AG08395 (cell line): ENCODE measurements around the gene SLC28A1.

Source experiments
- DNase-seq: peaks from one replicate; pipeline ENCODE4 v3.0.0; 2012; ENCODE audit warnings: mixed read lengths, low spot score

Gene SLC28A1, protein sequence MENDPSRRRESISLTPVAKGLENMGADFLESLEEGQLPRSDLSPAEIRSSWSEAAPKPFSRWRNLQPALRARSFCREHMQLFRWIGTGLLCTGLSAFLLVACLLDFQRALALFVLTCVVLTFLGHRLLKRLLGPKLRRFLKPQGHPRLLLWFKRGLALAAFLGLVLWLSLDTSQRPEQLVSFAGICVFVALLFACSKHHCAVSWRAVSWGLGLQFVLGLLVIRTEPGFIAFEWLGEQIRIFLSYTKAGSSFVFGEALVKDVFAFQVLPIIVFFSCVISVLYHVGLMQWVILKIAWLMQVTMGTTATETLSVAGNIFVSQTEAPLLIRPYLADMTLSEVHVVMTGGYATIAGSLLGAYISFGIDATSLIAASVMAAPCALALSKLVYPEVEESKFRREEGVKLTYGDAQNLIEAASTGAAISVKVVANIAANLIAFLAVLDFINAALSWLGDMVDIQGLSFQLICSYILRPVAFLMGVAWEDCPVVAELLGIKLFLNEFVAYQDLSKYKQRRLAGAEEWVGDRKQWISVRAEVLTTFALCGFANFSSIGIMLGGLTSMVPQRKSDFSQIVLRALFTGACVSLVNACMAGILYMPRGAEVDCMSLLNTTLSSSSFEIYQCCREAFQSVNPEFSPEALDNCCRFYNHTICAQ

DNA sequence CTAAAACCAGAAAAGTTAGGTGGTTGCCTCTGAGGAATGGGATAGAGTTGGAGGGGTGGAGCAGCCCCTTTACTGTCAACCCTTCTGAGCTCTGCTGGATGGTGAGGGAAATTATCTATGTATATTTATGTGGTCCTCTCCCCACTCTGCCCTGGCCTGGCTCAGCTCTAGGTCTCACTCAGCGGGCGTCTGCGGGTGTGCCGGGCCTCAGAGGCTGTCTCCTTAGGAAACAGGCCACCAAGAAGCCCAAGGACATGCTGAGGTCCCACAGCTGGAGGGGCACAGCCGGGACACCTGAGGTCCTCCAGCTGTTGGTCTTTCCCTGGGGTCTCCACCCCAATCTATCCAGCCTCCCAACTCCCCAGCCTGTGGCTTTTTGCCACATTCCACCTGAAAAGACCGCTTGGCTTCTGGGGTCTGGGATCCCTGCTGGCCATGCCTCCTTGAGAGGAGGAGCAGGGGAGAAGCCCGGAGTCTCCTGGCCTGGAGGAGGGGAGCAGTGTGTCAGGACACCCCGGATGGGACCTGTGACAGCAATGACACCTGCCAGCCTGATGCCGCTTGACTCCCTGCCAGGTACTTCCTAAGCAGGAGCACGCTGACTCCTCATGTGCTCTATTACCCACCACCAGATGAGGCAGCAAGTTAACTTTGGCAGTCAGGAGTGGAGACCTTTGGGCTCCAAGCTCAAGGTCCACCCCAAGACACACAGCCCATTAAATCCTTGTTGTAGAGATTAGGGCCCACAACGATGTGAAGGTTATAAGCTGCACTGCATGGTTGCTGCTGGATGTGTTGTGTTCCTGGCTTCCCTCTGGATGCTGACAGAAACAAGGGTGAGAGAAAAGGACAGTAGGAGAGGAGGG lies at the start of gene SLC28A1:
Gene SLC28A1, plus strand, starts transcription at position 747 of the 866 bp plus-strand sequence. CDS start 3,099 bp downstream, outside the sequence.
- no peak for DNase-seq

DNA sequence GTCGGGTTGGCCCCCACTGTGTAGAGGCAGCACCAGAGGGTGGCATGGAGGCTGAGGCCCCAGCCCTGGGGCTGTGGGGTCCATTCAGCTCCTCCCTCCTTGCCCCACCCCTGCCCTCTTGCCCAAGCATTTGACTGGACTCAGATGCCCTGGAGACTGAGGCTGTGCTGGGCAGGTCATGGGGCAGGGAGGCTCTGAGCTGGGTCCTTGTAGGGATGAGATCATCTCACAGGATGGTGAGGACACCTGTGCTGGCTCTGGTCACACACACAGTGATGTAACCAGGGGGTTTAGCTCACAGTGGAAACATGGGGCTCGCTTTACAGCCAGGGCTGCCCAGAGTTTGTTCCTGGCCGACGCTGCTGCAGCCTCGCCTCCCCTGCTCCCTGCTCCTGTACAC lies 49.5 kb upstream of the SLC28A1 start:
- no peak for DNase-seq

DNA sequence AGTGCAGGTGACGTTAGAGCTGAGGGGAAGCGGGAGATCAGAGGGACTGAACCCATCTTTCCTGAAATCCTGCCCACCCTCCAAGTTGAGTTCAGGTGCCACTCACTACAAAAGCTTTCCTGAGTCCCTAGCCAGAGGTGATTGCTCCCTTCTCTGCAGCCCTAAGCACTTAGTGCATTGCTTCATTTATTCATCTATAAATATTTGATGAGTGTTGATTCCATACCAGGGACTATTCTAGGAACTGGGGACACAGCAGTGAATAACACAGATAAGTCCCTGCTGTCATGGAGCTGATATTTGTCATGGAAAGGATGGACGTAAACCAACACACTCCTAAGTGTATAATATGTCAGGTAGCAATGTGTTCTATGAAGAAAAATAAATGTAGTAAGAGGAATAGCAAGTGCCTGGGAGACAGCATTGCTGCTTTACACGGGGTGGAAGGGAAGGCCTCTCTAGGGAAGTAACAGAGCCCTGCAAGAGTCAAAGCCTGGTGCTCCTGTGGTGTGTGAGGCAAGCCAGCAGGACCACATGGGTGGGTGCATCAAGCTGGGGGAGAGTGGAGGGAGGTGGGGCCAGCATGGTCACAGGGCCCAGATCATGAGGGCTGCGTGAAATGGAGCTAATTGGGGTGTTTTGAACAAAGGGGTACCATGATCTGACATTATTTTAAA lies 48.7 kb upstream of the SLC28A1 start:
- no peak for DNase-seq

DNA sequence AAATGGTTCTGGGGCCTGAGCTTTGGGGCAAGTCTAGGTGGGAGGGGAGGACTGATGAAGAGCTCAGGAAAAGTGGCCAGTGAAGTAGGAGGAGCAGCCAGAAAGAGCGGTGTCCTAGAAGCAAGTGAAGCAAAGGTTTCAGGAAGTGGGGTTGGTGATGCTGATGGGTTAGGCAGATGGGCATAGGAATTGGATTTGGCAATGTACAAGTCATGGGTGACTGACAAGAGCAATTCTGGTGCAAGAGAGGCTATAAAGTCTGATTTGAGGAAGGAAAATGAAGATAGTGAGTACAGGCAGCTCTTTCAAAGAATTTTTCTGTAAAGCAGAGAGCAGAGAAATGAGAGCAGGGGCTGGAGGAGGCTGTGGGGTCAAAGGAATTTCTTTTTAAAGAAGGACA lies 47.6 kb upstream of the SLC28A1 start:
- DNase-seq = no peak

DNA sequence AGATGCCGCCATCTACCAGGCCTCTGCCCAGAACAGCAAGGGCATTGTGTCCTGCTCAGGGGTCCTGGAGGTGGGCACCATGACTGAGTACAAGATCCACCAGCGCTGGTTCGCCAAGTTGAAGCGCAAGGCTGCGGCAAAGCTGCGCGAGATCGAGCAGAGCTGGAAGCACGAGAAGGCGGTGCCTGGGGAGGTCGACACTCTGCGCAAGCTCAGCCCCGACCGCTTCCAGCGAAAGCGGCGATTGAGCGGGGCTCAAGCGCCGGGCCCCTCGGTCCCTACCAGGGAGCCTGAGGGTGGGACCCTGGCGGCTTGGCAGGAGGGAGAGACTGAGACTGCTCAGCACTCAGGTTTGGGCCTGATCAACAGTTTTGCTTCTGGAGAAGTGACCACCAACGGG lies 44.7 kb upstream of the SLC28A1 start:
- DNase-seq = no peak

DNA sequence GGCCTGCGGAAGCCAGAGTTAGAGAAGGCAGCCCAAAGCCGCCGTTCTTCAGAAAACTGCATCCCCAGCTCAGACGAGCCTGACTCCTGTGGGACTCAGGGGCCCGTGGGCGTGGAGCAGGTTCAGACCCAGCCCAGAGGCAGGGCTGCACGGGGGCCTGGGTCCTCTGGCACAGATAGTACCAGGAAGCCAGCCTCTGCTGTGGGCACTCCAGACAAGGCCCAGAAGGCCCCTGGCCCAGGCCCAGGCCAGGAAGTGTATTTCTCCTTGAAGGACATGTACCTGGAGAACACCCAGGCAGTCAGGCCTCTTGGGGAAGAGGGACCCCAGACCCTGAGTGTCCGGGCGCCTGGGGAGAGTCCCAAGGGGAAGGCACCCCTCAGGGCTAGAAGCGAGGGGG lies 44.2 kb upstream of the SLC28A1 start:
- no peak for DNase-seq

DNA sequence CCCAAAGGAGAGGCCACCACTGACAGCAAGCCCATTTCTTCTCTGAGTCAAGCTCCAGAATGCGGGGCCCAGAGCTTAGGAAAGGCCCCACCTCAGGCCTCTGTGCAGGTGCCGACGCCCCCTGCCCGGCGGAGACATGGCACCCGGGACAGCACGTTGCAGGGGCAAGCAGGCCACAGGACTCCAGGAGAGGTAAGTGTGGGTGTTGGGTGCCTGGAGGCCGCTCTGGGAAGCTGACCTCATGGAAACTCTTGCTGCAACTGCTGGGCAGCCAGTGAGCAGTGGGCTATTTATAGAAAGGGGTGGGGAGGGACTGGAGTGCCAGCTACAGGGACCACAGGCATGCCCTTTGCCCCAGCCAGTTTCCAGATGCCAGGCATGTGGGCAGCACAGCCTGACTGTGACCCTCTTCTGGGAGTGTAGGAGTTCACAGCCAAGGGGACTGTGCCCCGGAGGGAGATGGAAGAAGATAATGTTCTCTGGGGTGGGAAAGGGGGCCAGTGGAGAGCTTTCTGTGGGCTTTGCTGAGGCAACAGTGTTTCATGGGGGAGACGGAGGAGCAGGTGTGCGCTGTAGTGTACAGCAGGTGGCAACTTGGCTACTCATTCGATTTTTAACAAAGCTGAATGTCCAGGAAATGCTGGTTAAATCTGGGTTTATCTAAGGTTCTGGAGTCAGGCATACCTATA lies 43.6 kb upstream of the SLC28A1 start:
- DNase-seq = peak; percentile 93

DNA sequence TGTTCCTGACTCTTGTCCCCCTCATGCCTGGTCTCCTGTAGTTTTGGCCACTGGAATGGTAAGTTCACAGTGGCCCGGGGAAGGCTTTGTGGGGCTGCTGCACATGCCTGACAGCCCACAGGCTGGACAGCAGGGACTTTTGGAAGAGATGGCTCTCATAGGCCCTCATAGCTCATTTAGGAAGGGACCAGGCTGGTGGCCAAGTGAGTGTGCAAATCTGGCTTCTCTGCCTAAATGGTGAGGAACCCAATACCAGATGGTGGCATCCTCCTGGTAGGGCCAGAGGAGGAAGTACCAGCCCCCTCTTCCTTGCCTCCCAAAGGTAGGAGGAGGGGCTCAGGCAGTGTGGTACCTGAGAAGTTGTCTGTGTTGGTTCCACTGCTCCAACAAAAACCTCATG lies 41.7 kb upstream of the SLC28A1 start:
- DNase-seq = no peak

DNA sequence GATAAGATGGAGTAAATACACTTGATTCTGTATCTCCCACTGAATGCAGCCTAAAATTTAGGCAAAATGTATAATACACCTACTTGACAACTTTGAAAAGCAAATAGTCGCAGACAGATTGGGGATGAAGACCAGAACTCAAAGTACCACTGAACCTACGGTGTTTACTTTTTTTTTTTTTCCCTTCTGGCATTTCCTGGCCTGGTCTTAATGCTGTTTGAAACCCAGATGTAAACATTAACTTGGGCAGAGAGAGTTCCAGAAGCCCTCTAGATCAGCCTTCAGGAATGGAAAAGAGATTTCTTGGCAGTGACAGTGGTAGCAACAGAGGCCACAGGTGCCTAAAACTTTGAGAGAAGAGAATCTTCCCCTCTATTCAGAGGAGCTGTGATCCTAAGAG lies 39.5 kb upstream of the SLC28A1 start:
- no peak for DNase-seq

DNA sequence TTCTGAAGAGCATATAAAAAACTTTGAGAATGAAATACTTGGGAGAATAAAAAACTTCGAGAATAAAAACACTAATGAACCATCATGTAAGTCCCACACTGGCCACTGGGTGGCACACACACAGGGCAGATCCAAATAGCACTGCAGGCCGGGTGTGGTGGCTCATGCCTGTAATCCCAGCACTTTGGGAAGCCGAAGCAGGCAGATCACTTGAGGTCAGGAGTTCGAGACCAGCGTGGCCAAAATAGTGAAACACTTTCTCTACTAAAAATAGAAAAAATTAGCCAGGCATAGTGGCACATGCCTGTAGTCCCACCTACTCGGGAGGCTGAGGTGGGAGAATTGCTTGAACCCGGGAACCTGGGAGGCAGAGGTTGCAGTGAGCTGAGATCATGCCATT lies 38.8 kb upstream of the SLC28A1 start:
- DNase-seq = peak; percentile 48

DNA sequence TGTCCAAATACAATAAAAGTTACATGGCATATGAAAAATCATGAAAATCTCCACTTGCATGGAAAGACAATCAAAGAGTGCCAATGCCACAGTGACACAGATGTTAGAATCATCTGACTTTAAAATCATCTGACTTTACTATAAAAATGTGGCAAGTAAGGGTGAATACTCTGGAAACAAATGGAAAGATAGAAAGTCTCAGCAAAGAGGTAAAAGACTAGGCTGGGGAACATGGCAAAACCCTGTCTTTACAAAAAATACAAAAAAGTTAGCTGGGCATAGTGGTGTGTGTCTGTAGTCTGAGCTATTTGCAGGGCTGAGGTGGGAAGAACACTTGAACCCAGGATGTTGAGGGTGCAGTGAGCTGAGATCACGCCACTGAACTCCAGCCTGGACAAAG lies 38.2 kb upstream of the SLC28A1 start:
- DNase-seq = no peak

DNA sequence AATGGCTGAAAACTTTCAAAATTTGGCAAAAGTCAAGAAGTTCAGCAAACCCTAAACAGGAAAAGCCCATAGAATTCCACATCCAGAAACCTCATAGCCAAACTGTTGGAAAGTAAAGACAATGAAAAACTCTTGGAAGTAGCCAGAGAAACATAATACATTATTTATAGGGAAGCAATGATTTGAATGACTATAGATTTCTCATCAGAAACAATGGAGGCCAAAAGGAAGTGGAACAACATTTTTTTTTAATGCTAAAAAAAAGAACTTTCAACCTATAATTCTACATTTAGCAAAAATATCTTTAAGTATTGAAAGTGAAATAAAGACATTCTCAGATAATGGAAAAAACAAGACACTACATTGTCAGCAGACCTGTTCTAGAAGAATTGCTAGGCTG lies 37.1 kb upstream of the SLC28A1 start:
- no peak for DNase-seq

DNA sequence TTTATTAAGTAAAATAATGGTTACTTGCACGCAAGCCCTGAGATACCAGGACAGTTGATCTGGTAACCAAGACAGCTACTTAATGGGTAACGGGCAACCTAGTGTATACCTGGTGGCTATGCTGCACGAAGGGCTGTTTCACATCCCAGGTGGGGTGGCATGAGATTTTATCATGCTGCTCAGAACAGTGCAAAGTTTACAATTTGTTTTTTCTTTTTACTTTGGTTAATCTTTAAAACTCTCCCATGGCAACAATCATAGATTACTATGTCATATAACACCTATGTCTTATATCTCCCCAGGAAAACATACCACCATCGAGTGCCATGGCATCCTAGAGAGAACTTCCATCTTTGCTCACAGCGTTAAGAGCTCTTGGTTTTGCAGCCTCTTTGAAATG lies 32.2 kb upstream of the SLC28A1 start:
- DNase-seq = no peak

DNA sequence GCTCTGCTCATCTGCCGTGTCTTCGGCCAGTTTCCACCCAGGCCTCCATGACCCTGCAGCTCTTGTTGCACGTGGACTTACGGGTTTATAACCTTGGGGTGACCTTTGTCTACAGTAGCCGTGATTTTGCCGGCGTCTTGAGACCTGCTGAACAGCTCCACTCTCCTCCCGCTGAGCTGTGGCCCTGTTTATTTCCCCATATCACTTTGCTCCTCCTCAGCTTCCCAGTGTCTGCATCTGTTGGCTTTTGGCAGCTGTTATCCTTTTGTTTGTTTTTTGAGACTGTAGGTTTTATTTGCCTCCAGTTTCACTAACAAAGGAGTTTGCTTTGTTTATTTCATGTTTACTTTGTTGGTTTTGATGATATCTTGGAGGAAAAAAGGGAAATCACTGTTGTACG lies 29.3 kb upstream of the SLC28A1 start:
- no peak for DNase-seq

DNA sequence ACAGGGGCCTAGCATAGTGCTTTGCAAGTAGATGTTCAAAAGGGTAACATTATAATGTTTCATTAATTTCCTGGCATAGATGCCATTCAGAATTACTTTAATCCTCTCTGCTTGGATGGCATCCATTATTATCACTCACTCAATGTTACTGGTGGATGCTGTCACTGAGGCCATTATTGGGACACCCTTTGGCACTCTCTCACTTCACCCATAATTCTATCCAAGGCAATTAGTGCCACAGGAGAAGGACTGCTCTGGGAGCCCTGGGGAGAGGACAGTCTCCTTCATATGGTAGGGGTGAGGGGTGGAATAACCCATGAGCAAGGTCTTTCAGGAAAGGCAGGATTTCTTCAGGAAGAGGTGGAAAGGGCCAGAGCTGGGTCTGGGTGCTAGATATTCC lies 28.7 kb upstream of the SLC28A1 start:
- no peak for DNase-seq

DNA sequence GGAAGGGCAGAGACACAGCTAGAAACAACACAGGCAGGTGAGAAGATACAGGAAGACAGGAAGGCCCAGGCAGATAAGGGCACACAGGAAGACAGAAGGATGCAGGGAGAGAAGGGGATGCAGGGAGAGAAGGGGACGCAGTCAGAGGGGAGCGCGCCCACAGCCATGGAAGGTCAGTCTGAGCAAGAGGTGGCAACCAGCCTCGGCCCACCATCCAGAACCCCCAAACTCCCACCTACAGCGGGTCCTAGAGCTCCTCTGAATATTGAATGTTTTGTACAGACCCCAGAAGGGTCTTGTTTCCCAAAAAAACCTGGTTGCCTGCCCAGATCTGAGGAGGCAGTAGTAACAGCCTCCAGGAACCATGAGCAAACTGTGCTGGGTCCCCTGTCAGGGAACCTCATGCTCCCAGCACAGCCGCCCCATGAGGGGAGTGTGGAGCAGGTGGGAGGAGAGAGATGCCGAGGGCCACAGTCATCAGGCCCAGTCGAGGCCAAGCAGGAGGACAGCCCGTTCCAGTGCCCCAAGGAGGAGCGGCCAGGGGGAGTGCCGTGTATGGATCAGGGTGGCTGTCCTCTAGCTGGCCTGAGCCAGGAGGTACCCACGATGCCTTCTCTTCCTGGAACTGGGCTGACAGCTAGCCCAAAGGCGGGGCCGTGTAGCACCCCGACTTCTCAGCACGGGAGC lies 27.6 kb upstream of the SLC28A1 start:
- no peak for DNase-seq

DNA sequence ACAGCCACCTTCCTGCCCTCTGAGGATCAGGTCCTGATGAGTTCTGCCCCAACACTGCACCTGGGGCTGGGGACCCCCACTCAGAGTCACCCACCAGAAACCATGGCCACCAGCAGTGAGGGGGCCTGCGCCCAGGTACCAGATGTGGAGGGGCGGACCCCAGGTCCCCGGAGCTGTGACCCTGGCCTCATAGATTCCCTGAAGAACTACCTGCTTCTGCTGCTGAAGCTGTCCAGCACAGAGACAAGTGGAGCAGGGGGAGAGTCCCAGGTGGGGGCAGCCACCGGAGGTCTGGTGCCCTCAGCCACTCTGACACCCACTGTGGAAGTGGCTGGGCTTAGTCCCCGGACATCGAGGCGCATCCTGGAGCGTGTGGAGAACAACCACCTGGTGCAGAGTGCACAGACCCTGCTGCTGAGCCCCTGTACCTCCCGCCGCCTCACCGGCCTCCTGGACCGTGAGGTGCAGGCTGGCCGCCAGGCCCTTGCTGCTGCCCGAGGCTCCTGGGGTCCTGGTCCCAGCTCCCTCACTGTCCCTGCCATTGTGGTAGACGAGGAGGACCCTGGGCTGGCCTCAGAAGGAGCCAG lies 27.0 kb upstream of the SLC28A1 start:
- no peak for DNase-seq

DNA sequence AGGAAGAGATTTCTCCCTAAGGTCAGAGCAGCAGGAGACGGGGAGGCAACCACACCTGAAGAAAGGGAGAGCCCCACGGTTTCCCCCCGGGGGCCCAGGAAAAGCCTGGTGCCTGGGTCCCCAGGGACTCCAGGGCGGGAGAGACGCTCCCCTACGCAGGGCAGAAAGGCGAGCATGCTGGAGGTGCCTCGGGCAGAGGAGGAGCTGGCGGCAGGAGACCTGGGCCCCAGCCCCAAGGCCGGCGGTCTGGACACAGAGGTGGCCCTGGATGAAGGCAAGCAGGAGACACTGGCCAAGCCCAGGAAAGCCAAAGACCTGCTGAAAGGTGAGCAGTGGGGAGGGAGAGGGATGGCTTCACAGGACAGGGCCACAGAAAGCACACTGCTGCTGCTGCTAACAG lies 26.2 kb upstream of the SLC28A1 start:
- DNase-seq = no peak

DNA sequence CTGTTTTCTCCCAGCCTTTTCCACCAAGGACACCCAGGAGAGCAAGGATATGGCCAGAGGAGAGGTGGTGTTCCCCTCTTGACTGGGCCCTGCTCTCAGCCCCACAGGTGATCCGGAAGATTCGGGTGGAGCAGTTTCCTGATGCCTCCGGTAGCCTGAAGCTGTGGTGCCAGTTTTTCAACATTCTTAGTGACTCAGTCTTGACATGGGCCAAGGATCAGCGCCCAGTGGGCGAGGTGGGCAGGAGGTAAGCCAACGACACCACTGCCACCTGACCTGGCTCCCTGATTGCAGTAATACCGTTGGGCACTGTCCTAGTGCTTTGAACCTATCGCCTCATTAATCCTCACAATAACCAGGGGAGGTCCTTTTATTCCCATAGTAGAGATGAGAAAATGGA lies 25.3 kb upstream of the SLC28A1 start:
- DNase-seq = no peak

DNA sequence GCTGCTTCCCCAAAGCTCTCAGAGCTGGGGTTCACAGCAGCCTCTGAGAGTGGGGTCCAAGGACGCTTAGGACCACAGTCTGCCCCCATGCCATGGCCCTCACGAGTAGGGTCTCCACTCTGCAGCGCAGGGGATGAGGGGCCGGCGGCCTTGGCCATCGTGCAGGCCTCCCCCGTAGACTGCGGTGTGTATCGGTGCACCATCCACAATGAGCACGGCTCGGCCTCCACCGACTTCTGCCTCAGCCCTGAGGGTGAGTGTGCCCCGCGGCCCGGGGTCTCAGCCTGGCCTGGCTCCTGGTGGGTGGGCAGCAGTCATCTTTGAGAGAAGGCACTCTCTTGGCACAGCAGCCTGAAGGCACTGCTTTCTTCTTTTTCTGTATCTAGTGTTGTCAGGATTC lies 24.8 kb upstream of the SLC28A1 start:
- no peak for DNase-seq

DNA sequence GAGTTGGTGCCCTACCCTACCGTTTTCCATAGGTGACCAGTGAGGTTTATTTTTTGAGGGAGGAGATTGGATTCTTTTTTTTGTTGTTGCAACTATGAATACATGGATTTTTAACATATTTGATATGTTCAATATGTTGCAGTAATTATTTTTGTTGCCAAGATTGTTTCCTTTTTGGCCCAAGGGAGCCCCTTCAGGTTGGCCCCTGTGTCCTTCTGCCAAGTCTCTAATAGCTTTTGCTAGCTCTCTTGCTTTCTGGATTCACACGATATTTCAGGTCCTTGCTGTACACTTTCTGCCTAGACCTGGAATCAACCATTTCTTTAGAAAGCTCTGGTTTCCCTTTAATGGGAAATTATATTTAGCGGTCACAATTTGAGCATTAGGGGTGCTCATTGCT lies 22.7 kb upstream of the SLC28A1 start:
- DNase-seq = no peak
